ENCODE results near the gene RSPH1.
A peak's percentile ranks its signal among the peaks of the same experiment; 100 is the strongest.

RSPH1 gene

GRCh38 chr21:42513151-42513984, 17.3 kb upstream of the RSPH1 start, which contains the start of gene SLC37A1:
TSS of gene SLC37A1 (plus strand) at chr21:42513852. CDS start at chr21:42518455, 4,603 bp downstream.
- peak; percentile 57 for TF ChIP-seq CTCF (conservative IDR thresholded peaks at IDR 0.05)
- peak within 1 kb of the TSS; percentile 97 for H3K27ac ChIP-seq

GRCh38 chr21:42512346-42513034, 16.5 kb upstream of the RSPH1 start:
- peak overlapping the region; percentile 97 for H3K27ac ChIP-seq
- no peak for TF ChIP-seq CTCF (conservative IDR thresholded peaks at IDR 0.05)

- no peak for TF ChIP-seq CTCF (conservative IDR thresholded peaks at IDR 0.05)
- H3K27ac ChIP-seq, result no peak overlapping the region
Observed at GRCh38 chr21:42509244-42509643, 13.2 kb upstream of the RSPH1 start.

GRCh38 chr21:42508371-42508770, 12.3 kb upstream of the RSPH1 start:
- TF ChIP-seq CTCF (conservative IDR thresholded peaks at IDR 0.05), result no peak
- H3K27ac ChIP-seq, result no peak overlapping the region

- no peak overlapping the region for H3K27ac ChIP-seq
- no peak for TF ChIP-seq CTCF (conservative IDR thresholded peaks at IDR 0.05)
Observed at GRCh38 chr21:42507418-42507817, 11.4 kb upstream of the RSPH1 start.

GRCh38 chr21:42505090-42505726, 9.2 kb upstream of the RSPH1 start:
- no peak for TF ChIP-seq CTCF (conservative IDR thresholded peaks at IDR 0.05)

GRCh38 chr21:42503711-42504110, 7.7 kb upstream of the RSPH1 start:
- no peak for TF ChIP-seq CTCF (conservative IDR thresholded peaks at IDR 0.05)
- no peak overlapping the region for H3K27ac ChIP-seq

More at GRCh38 chr21:42505090-42505726, 9.2 kb upstream of the RSPH1 start:
- H3K27ac ChIP-seq, result no peak overlapping the region
